IMR-90 (cell line): Measurements from ENCODE around the gene RAI1. TPM values are rescaled to one million over a fixed set of nuclear protein-coding genes. Genes with fewer than 3 reads are reported as not detected.

Experiments used
- ATAC-seq: fragments of 200-7000 bp; cut with Tn5 transposase; 2 replicates; pipeline ENCODE4 v1.9.1; 2020; ENCODE audit warnings: low read depth, mild to moderate bottlenecking, moderate library complexity
- BruUV-seq: library from RNA; stranded (reverse); fragments of 400-500 nt; replicated peaks from 2 replicates; lab custom pipeline; 2021; lab: Mats Ljungman, UMichigan
- CTCF ChIA-PET: fragments of 300-600 bp; formaldehyde crosslinking; extraction: SDS; loops from one replicate; lab custom pipeline; 2021; ENCODE audit warnings: antibody characterized with exemption; lab: Yijun Ruan, JAX
- POLR2A ChIA-PET: fragments of 300-600 bp; sonication (Branson Sonifier 250); formaldehyde crosslinking; loops from one replicate; lab custom pipeline; 2022; ENCODE audit warnings: antibody characterized with exemption; ENCODE audit not compliant: unreplicated experiment; lab: Charles Lee
- DNase-seq: peaks from one replicate; pipeline ENCODE4 v3.0.0; 2013
- H2AFZ ChIP-seq: replicated peaks from 2 replicates; pipeline ENCODE3; 2013; ENCODE audit warnings: low read length, mild to moderate bottlenecking; ENCODE audit not compliant: poor library complexity
- H2AK5ac ChIP-seq: 2 replicates; pipeline ENCODE4 v1.6.1; 2013; ENCODE audit warnings: low read depth, low read length, inconsistent platforms
- H2AK9ac ChIP-seq: replicated peaks from 2 replicates; pipeline ENCODE3; 2013; ENCODE audit warnings: mild to moderate bottlenecking, low read depth, low read length, moderate library complexity; ENCODE audit not compliant: poor library complexity
- H2BK120ac ChIP-seq: 2 replicates; pipeline ENCODE4 v1.6.1; 2013; ENCODE audit warnings: low read depth, low read length, inconsistent platforms
- H2BK15ac ChIP-seq: 3 replicates; pipeline ENCODE4 v1.6.1; 2013; ENCODE audit warnings: low read depth, low read length, inconsistent platforms
- H2BK20ac ChIP-seq: 2 replicates; pipeline ENCODE4 v1.6.1; 2013; ENCODE audit warnings: low read depth, mild to moderate bottlenecking, inconsistent platforms, low read length, moderate library complexity
- H2BK5ac ChIP-seq: 2 replicates; pipeline ENCODE4 v1.6.1; 2013; ENCODE audit warnings: mild to moderate bottlenecking, low read depth, low read length, inconsistent platforms; ENCODE audit not compliant: poor library complexity, severe bottlenecking
- H3K14ac ChIP-seq: replicated peaks from 2 replicates; pipeline ENCODE4 v1.6.1; 2013; ENCODE audit warnings: low read depth, low read length, inconsistent platforms
- H3K18ac ChIP-seq: 2 replicates; pipeline ENCODE4 v1.6.1; 2013; ENCODE audit warnings: low read depth, low read length, control low read depth
- H3K23ac ChIP-seq: 2 replicates; pipeline ENCODE4 v1.6.1; 2013; ENCODE audit warnings: low read depth, low read length, inconsistent platforms
- H3K27ac ChIP-seq: 2 replicates; pipeline ENCODE4 v1.5.1; 2013; ENCODE audit warnings: mild to moderate bottlenecking, control low read depth, low read length; ENCODE audit not compliant: insufficient read depth
- H3K27me3 ChIP-seq: 2 replicates; pipeline ENCODE4 v1.6.1; 2013; ENCODE audit warnings: low read length; ENCODE audit not compliant: control insufficient read depth, insufficient read depth
- H3K36me3 ChIP-seq: 2 replicates; pipeline ENCODE4 v1.6.1; 2013; ENCODE audit warnings: low read length, mixed read lengths; ENCODE audit not compliant: control insufficient read depth, insufficient read depth
- H3K4ac ChIP-seq: 2 replicates; pipeline ENCODE4 v1.6.1; 2013; ENCODE audit warnings: low read depth, low read length, inconsistent platforms
- H3K4me1 ChIP-seq: 2 replicates; pipeline ENCODE4 v1.6.1; 2013; ENCODE audit warnings: low read length, mixed read lengths; ENCODE audit not compliant: control insufficient read depth, insufficient read depth
- H3K4me2 ChIP-seq: 2 replicates; pipeline ENCODE4 v1.6.1; 2013; ENCODE audit warnings: low read depth, mild to moderate bottlenecking, control low read depth, low read length, moderate library complexity
- H3K4me3 ChIP-seq: 2 replicates; pipeline ENCODE4 v1.5.1; 2013; ENCODE audit warnings: low read depth, mild to moderate bottlenecking, control low read depth, low read length, moderate library complexity; ENCODE audit not compliant: insufficient read depth
- H3K56ac ChIP-seq: 2 replicates; pipeline ENCODE4 v1.6.1; 2013; ENCODE audit warnings: low read length, inconsistent platforms; ENCODE audit not compliant: insufficient read depth; ENCODE audit errors: extremely low read depth
- H3K79me1 ChIP-seq, 2 experiments: 2 replicates each; pipeline ENCODE4 v1.6.1; 2013; ENCODE audit warnings: low read length in 2 of 2, inconsistent platforms in 1 of 2, low read depth in 1 of 2
- H3K9ac ChIP-seq: 2 replicates; pipeline ENCODE4 v1.6.1; 2013; ENCODE audit warnings: low read depth, low read length, control low read depth
- H3K9me1 ChIP-seq: 2 replicates; pipeline ENCODE4 v1.6.1; 2013; ENCODE audit warnings: low read length, inconsistent platforms; ENCODE audit not compliant: insufficient read depth
- H3K9me3 ChIP-seq: 2 replicates; pipeline ENCODE4 v1.6.1; 2013; ENCODE audit warnings: low read length; ENCODE audit not compliant: control insufficient read depth, insufficient read depth
- H4K20me1 ChIP-seq: 2 replicates; pipeline ENCODE4 v1.6.1; 2013; ENCODE audit warnings: low read length, inconsistent platforms; ENCODE audit not compliant: insufficient read depth
- H4K5ac ChIP-seq: 2 replicates; pipeline ENCODE4 v1.6.1; 2013; ENCODE audit warnings: mild to moderate bottlenecking, low read depth, low read length, control low read depth
- H4K8ac ChIP-seq, 2 experiments: 2 replicates each; pipeline ENCODE4 v1.6.1; 2013; ENCODE audit warnings: low read depth in 2 of 2, low read length in 2 of 2, control low read depth in 1 of 2, inconsistent platforms in 1 of 2
- H4K91ac ChIP-seq: 2 replicates; pipeline ENCODE4 v1.6.1; 2013; ENCODE audit warnings: low read depth, low read length, inconsistent platforms; ENCODE audit not compliant: insufficient read depth
- ELK1 ChIP-seq: fragments of 150-350 bp; IDR thresholded peaks from 2 replicates; pipeline ENCODE4 v1.6.1; 2016; ENCODE audit warnings: low read depth, mild to moderate bottlenecking, low read length, moderate library complexity, borderline replicate concordance
- MXI1 ChIP-seq: IDR thresholded peaks from 2 replicates; pipeline ENCODE4 v1.6.1; 2012; ENCODE audit warnings: low read depth, mild to moderate bottlenecking, low read length, moderate library complexity, borderline replicate concordance
- POLR2A ChIP-seq: IDR thresholded peaks from 2 replicates; pipeline ENCODE4 v1.6.1; 2012; ENCODE audit warnings: mild to moderate bottlenecking, low read depth, low read length
- RCOR1 ChIP-seq: IDR thresholded peaks from 2 replicates; pipeline ENCODE4 v1.6.1; 2012; ENCODE audit warnings: mild to moderate bottlenecking, low read length, improper control_type of control experiment; ENCODE audit not compliant: insufficient replicate concordance
- WGBS, 2 experiments: methylation state at CpG; one replicate each; pipeline versions ENCODE4 v1.1.5 to v1.1.7; 2013; ENCODE audit warnings: missing lambda C conversion rate in 2 of 2; ENCODE audit not compliant: insufficient read length in 1 of 2; ENCODE audit errors: extremely low coverage in 2 of 2; 5-methylcytosine and 5-hydroxymethylcytosine counted together
- dilution Hi-C: fragments of 300-500 bp; cut with HindIII; formaldehyde crosslinking; loops from one replicate; pipeline ENCODE4 v1.14.3; 2018; ENCODE audit warnings: low sequenced_read_pairs; ENCODE audit not compliant: unreplicated experiment
- in situ Hi-C: fragments of 300-500 bp; cut with MboI; formaldehyde crosslinking; loops from 3 replicates; pipeline ENCODE4 v1.14.3; 2019; ENCODE audit warnings: low sequenced_read_pairs, inconsistent platforms, mixed read lengths
- intact Hi-C: fragments of 100-400 bp; cut with micrococcal nuclease; formaldehyde crosslinking; loops from 2 replicates; pipeline ENCODE4 v1.10.0; 2022
- polyA plus RNA-seq, 3 experiments: library from polyadenylated mRNA; depleted of rRNA; stranded (reverse); fragments of >200 nt; gene quantifications; 2 replicates each; pipeline ENCODE4 v1.2.3, GENCODE V29; 2012; ENCODE audit warnings: low replicate concordance in 1 of 3
- total RNA-seq: library from RNA; depleted of rRNA; stranded (reverse); fragments of >200 nt; gene quantifications from 2 replicates; pipeline ENCODE4 v1.2.3, GENCODE V29; 2012

Gene RAI1
- total and polyA plus RNA-seq, 2 of the 4 experiments (the other 2 are of a cell fraction) = 1.8 to 10.5 TPM

GRCh38 chr17:17822189-17822588, 140.9 kb downstream of the RAI1 start:
- Histone ChIP-seq H3K4me3 (no peak overlapping the region), H2BK120ac (peak overlapping the region; percentile 47; the same call in 1 of the 2 replicates), H3K9ac (no peak overlapping the region), H2BK20ac (no peak overlapping the region), H3K14ac (peak overlapping the region; percentile 40), H4K20me1 (peaks cover 85% of the 10 kb centered on the region), H2BK15ac (no peak overlapping the region), H3K79me1 (peaks cover 41 to 95% of the 10 kb centered on the region in 2 experiments), H2AK5ac (peak overlapping the region; percentile 51; the same call in 1 of the 2 replicates), H4K91ac (no peak overlapping the region; the same call in 1 of the 2 replicates), H2AK9ac (peak overlapping the region; percentile 83), H3K56ac (no peak overlapping the region), H3K36me3 (peaks cover 25% of the 10 kb centered on the region), H3K4ac (peak overlapping the region; percentile 58; the same call in 1 of the 2 replicates), H3K18ac (no peak overlapping the region), H3K23ac (peak overlapping the region; percentile 68; the same call in 1 of the 2 replicates), H4K5ac (no peak overlapping the region), H3K27ac (no peak overlapping the region; the same call in 1 of the 2 replicates), H3K9me1 (peaks cover 40% of the 10 kb centered on the region), H4K8ac (no peak overlapping the region; a peak in 1 of 4 replicates), H3K27me3 (no peaks in the 10 kb centered on the region), H3K4me1 (peaks cover 57% of the 10 kb centered on the region), H2AFZ (no peak overlapping the region), H2BK5ac (no peak overlapping the region), H3K4me2 (peak overlapping the region; percentile 93; the same call in 1 of the 2 replicates), H3K9me3 (no peaks in the 10 kb centered on the region)
- no TSS peak for BruUV-seq
- ATAC-seq (no peak), DNase-seq (peak; percentile 87)
- intact Hi-C loops (no loop called here), dilution Hi-C loops (no loop called here), in situ Hi-C loops (no loop called here)
- CTCF ChIA-PET = no interaction called here
- WGBS, 2 experiments = no CpG with 5 or more reads among the region's 1 CpG
- POLR2A ChIA-PET = no interaction called here
- TF ChIP-seq POLR2A = no peak
- TF ChIP-seq RCOR1 = no peak
- TF ChIP-seq ELK1 = no peak
- peak; percentile 47; the same call in 1 of the 2 replicates for TF ChIP-seq MXI1
